HG02852 (cell line): ENCODE data around the gene OSBPL10.

Experiments
- ATAC-seq: cut with Tn5 transposase; IDR thresholded peaks from one replicate; pipeline ENCODE4 v1.9.1; 2021; ENCODE audit warnings: mild to moderate bottlenecking, moderate library complexity; ENCODE audit not compliant: unreplicated experiment

Gene OSBPL10

GRCh38 chr3:31823184-31823583 lies 157.9 kb downstream of the OSBPL10 start:
- no peak for ATAC-seq

GRCh38 chr3:31821118-31821517 lies 159.9 kb downstream of the OSBPL10 start:
- no peak for ATAC-seq

GRCh38 chr3:31819441-31819840 lies 161.6 kb downstream of the OSBPL10 start:
- ATAC-seq: no peak

GRCh38 chr3:31817411-31817966 lies 163.6 kb downstream of the OSBPL10 start:
- ATAC-seq: no peak

- ATAC-seq: no peak
These were observed 165.2 kb downstream of the OSBPL10 start for GRCh38 chr3:31815631-31816440.

- ATAC-seq: no peak
These were observed 166.1 kb downstream of the OSBPL10 start for GRCh38 chr3:31815006-31815405.

GRCh38 chr3:31813686-31814085 lies 167.4 kb downstream of the OSBPL10 start:
- ATAC-seq: no peak

GRCh38 chr3:31813197-31813596 lies 167.9 kb downstream of the OSBPL10 start:
- ATAC-seq: no peak

GRCh38 chr3:31810991-31811433 lies 170.1 kb downstream of the OSBPL10 start:
- ATAC-seq: no peak

- ATAC-seq: no peak
These were observed 172.8 kb downstream of the OSBPL10 start for GRCh38 chr3:31808143-31808720.

- no peak for ATAC-seq
These were observed 176.6 kb downstream of the OSBPL10 start for GRCh38 chr3:31804251-31805051.

- ATAC-seq: no peak
These were observed 177.9 kb downstream of the OSBPL10 start for GRCh38 chr3:31802981-31803740.

GRCh38 chr3:31800436-31800835 lies 180.6 kb downstream of the OSBPL10 start:
- ATAC-seq: no peak

- ATAC-seq: no peak
These were observed 182.2 kb downstream of the OSBPL10 start for GRCh38 chr3:31798840-31799239.

GRCh38 chr3:31793821-31794220 lies 187.2 kb downstream of the OSBPL10 start:
- no peak for ATAC-seq

GRCh38 chr3:31791090-31791430 lies 190.0 kb downstream of the OSBPL10 start:
- no peak for ATAC-seq

GRCh38 chr3:31790193-31791089 lies 190.6 kb downstream of the OSBPL10 start:
- ATAC-seq: no peak

GRCh38 chr3:31789429-31789828 lies 191.6 kb downstream of the OSBPL10 start:
- ATAC-seq: no peak

GRCh38 chr3:31785734-31786133 lies 195.3 kb downstream of the OSBPL10 start:
- no peak for ATAC-seq

- no peak for ATAC-seq
These were observed 195.8 kb downstream of the OSBPL10 start for GRCh38 chr3:31785286-31785685.
